Medulla oblongata (tissue), 1 donor: ENCODE measurements around the gene ARHGAP4.

Experiments used
- DNase-seq: peaks from one replicate; pipeline ENCODE4 v3.0.0-alpha.2; 2015; ENCODE audit errors: extremely low spot score

Gene ARHGAP4

GRCh38 chrX:153963546-153963945, 37.5 kb upstream of the ARHGAP4 start:
- no peak for DNase-seq

DNA sequence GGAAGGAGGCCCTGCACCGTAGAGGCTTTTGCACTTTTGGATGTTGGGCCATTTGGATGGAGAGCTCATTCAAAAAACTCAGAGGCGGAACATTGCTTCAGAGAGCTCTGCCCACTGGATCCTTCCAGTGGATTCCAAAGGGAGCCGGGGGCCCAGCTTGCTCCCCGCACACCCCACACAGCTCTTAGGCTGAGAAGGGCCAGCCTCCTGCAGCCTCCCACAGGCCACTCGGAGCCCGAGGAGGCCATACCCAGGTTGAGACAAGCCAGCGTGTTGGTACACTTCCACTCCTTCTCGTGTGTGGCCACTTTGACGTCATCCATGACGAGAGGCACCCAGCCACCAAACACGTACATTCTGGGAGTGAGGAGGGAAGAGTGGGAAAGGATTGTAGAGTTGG, 35.2 kb upstream of the ARHGAP4 start:
- DNase-seq: no peak

DNA sequence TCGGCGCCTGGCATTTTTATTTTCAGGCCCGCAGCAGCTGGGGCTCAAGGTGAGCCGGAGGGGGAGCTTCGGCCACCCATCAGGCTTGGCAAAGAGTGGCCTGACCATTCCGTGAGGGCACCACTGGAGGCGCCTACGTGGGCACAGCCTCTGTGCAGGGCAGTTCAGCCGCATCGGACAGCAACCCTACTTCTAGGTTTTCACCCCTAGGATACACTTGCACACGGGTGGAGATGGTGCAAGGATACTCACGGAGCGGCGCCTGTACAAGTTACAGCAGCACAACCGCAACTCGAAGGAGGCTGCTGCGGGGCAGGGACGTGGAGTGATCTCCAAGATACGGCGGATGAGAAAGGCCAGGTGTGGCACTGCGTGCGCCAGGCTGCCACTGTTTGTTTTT, 34.7 kb upstream of the ARHGAP4 start:
- no peak for DNase-seq

DNA sequence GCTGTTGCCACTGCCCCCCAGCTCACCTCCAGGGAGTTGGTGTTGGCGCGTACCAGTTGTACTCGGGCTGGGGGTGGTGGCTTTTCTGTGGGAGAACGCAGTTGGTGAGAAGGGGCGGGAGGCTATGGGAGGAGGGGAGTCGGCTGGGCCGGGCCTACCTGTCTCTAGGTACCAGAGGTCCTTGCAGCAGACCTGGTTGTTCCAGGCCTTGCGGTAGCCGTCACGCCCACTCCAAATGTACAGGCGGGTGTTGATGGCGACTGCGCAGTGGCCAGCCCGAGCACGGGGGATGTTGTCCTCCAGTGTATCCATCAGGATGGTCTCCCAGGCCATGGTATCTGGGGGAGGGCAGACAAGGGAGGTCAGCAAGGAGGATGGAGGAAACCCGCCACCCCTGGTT, 34.0 kb upstream of the ARHGAP4 start:
- no peak for DNase-seq

DNA sequence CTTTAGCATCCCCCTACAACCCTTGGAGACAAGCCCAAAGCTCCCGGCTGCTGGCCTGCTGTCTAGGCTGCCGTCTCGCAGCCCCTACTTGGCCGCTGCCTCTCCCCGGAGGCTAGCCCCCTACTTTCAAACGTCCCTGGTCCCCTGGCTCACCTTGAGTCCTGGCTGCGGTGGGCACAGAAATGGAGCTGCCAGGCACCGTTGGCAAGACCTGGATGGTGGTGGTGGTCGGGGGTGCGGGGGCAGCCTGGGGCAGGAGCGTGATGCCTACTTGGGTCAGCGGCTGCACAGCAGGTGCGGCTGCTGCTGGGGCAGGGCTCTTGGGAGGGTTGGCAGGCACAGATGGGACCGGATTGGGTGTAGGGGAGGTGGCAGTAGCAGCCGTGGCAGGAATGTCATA, 33.6 kb upstream of the ARHGAP4 start:
- no peak for DNase-seq

DNA sequence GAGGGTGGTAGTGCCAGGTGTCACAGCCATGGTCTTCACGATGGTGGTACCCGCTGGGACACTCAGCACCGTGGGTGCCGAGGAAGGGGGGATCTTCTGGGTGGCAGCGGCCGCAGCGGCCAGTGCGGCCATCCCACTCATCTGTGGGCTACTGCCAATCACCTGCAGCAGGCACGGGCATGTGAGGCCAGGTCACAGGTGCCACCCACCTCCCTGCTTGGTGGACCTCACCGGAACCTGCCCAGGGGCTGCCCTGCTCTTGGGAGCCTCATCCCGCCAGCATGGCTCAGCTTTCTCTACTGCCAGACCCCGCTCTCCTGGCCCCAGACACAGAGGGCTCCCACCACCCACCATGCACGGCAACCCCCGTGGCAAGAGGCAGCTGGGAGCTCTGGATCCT, 32.5 kb upstream of the ARHGAP4 start:
- DNase-seq: no peak

- no peak for DNase-seq
Observed at GRCh38 chrX:153957224-153957623, 31.2 kb upstream of the ARHGAP4 start.

DNA sequence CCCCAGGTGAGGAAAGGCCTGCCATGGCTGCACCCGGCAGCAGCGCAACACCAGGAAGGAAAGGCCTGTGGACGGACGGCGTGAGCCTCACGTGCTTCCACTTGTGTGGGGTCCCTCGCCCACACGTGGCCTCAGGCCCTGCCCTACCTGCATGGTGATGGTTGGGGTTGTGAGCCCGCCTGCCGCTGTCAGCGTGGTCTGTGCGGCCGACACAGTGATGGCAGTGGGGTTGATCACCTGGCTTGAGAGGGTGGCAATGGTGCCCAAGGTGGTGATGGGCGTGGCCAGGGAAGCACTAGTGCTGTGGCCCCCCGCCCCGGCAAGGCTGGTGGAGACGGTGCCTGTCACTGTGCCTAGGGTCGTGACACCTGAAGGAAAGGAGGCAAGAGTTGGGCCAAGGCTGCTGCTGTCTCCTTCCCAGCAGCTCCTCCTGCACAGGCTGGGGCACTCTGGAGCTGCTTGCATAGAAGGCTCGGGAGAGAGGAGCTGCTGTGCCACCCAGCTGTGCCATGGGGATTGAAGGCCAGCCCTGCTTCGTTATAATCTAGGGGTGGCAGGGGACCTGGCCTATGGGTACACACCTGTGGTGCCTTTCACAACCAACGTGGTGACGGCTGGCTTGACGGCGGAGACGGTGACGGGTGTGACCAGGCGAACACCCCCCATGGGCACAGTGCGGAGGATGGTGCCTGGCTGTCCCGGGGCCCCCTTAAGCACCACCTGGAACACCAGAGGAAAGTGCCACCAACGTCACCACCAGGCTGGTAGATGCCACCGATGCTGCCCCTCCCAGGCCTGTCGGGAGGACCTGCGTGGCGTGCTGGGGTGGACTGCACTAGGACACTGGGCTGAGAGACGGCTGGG, 30.2 kb upstream of the ARHGAP4 start:
- no peak for DNase-seq

DNA sequence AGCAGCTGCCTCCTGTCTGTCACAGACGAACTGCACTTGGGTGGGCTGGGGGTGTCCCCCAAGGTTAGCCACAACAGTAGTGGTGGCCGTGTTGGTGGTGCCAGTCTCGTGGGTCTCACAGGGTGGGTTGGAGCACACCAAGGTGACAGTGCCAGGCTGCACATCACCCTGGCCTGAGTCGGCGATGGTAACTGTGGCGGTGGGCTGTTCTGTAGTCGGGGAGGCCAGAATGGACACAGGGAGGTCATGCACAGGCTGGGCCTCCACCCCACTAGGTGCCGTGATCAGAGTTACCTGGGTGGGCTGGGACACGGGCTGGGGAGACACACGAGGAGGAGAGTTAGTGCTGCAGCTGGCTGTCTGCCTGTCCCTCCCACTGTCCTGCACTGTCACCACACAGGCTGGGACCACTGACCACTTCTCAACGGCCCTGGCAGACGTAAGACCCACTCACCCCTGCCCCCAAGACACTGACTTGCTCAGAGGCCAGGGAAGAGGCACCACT, 29.2 kb upstream of the ARHGAP4 start:
- DNase-seq: no peak

DNA sequence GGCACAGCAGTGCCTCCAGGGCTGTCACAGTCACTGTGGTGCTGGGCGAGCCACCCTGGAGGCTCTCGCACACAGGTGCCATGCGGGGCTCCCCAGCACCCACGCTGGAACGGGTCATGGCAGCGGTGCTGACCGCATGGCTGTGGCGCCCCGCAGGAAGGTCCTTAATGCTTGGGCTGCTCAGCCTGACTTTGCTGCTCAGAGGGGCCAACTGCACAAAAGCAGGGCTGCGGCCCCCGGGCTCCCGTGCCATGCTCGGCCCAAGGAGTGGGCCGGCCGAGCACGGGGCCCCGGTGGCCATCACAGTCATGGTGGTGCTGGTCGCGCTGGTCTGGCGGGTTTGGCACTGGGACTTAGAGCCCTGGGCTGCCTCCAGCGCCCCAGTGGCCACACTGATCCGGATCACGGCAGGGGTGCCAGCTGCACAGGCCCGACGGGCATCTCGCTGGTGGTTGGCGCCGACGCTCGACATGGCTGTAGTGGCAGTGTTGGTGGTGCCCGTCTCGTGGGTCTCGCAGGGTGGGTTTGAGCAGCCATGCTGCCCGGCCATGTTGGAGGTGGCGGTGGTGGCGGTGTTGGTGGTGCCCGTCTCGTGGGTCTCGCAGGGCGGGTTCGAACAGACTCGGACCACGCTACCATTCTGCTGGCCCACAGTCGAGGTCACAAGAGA, 28.6 kb upstream of the ARHGAP4 start:
- DNase-seq: no peak

DNA sequence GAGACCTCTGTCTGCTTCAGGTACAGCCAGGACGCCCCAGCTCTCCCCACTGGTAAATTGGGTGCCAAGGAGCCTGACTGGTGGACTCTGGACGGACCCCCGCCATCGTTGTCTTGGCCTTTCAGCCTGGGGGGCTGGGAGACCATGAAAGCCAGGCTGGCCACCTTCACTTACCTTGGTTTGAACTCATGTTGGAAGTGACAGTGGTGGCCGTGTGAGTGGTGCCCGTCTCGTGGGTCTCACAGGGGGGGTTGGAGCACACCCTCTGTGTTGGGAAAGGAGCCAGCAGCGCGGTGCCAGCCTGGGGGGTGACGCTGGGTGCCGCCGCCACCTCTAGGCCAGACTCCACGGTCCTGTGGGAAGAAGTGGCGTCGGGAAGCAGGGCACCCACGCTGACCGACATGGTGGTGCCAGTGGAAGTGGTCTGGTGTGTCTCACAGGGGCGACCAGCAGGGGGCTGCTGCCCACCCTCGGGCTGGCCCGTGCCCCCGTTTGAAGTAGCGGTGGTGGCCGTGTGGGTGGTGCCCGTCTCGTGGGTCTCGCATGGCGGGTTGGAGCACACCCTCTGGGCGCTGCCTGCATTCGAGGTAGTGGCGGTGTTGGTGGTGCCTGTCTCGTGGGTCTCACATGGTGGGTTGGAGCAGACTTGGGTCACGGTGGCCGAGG, 28.0 kb upstream of the ARHGAP4 start:
- DNase-seq: no peak

DNA sequence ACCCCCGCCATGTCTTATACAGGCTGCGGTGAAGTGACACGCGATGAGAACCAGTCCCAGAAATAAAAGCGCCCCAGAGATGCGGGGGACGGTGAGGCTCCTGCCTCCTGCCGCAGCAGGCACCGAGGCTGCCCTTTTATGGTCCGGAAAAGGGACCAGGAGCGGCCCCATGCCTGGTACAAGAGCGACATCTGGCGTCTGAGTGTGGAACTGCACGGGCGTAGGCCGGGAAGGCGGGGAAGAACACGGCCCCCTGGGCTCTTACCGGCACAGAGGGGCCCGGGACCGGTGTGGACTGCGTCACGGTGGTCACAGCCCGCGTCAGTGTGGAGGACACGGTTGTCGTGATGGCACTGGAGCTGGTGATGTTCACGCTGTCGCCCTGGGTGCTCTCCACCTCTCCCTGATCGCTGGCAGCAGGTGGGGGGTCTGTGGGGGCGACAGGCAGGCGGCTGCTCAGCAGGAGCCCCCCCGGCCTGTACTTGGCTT, 27.3 kb upstream of the ARHGAP4 start:
- DNase-seq: peak; percentile 57

GRCh38 chrX:153952373-153953026, 26.4 kb upstream of the ARHGAP4 start:
- no peak for DNase-seq

GRCh38 chrX:153951683-153952372, 25.8 kb upstream of the ARHGAP4 start:
- DNase-seq: no peak

- DNase-seq: no peak
Observed at GRCh38 chrX:153950127-153950526, 24.1 kb upstream of the ARHGAP4 start.

DNA sequence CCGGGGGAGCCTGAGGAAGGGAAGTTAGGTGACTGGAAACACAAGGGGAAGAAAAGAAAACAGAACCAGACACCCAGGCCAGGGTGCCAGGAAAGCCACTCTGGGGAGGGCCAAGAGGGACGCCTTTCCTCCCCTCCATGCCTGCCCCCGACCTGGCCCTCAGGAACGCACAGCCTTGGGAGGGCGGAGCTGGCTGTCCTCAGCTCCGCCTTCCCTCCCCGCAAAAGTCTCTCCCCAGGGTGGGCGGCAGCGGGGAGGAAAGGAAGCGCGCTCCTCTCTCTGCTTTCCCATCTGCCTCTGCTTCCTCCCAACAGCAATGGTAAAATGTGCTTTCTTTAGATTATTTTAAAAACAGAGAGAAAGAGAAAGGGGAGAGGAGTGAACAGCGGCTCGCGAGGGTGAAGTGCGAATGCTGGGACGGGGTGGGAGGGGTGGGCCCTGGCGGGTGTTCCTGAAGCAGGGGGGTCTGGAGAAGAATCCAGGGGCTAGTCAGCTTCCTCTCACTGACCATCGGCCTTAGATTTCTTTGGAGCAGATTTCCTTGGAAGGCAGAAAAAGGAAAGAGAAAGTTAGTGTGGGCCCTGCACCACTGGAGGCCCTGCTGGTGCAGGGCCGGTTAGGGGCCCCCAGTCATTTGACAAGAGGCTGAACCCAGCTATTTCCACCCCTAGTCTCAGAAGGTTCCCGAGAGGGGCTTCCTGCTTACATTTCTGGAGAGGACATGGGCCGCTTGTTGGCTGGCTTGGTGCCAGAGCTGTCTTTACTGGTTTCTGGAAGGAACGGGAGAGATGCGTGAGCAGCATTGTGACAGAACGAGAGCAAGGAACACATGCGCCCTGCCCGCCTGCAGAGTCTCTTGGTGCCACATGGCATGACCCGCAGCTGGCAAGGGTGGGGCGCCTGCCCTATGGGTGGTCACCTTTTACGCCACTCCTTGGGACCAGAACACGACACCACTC, 23.1 kb upstream of the ARHGAP4 start:
- no peak for DNase-seq

DNA sequence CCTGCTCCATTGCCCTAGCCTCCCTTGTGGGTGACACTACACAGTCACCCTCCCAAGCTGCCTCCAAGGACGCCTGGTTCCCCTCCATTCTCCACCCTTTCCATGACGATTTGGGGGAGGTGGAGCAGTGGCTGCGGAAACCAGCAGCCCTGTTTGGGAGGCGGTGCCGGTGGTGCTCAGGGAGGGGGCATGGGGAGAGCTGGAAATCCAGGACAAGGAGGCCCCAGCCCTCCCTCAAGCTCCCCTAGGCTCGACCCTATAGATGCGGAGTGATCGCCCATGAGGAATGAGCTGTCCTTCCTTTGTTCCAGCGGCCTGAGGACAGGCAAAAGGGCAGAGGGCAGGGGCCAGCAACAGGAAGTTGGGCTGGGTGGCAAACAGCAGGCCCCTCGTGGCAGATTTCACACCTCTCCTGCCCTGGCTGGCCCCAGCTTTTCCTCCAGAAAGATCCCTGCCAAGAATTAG, 22.0 kb upstream of the ARHGAP4 start:
- DNase-seq: no peak

DNA sequence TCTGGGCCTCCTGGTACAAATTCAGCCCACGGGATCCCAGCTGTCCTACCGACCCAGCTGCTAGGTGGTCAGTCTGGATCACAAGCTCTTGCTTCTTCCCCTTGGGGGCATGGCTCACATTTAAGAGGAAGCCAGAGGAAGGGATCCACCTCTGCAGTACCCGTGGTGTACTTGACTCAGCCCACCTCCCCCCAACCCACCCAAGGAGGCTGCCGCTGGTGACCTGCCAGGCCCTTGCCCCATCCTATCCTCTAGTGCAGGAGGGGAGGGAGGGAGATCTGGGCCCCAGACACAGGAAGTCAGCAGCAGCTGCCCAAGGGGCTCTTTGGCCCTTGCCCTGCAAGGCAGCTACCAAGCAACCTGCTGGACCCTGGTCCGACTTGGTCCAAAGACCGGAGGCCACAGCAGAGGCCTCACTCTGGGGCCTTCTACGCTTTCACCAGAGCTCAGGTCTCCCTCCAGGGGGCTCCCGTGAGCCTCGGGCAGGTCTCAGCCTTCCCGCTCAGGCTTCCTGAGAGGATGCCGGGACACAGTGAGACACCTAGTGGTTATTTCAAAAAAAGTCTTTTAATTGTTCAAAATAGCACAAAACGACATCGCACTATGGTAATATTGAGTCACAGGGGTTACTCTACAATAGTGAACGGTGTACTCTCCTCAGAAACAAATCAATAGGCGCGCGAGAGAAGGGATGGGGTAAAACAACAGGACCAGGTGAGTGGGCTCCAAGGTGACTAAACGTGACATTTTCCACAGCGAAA, 21.1 kb upstream of the ARHGAP4 start:
- peak; percentile 75 for DNase-seq
